ENCODE results near the gene MVB12B. TPM values are rescaled to one million over a fixed set of nuclear protein-coding genes. Genes with fewer than 3 reads are reported as not detected.

The MVB12B gene
- total and polyA plus RNA-seq, 2 of the 8 experiments (the other 6 are each of a cell fraction or from before 2014, with no cell fraction given), result 2.6 to 5.0 TPM

GRCh38 chr9:126398403-126399058 lies 71.9 kb downstream of the MVB12B start (continued):
- no peak; the same call in 1 of the 2 replicates for TF ChIP-seq MAX (IDR thresholded peaks at IDR 0.05)
- no peak for TF ChIP-seq EZH2 (IDR thresholded peaks at IDR 0.05; ENCODE audit: low read depth, low read length, severe bottlenecking)
- 0 out of 2 replicates have a peak, but pooled peaks have one; percentile 18 for TF ChIP-seq CHD2 (IDR thresholded peaks at IDR 0.05; ENCODE audit: low read length)
- no peak for TF ChIP-seq MAFK (IDR thresholded peaks at IDR 0.05; ENCODE audit: low read depth, low read length)
- TF ChIP-seq BRCA1 (IDR thresholded peaks at IDR 0.05; ENCODE audit: low read depth, low read length), result no peak
- peak; percentile 72; the same call in 1 of the 2 replicates for TF ChIP-seq GABPA (IDR thresholded peaks at IDR 0.05; ENCODE audit: borderline replicate concordance, insufficient read depth, low read length)
